GM12872 (cell line): ENCODE measurements around the gene GSK3B.

Experiments used
- CTCF ChIP-seq: IDR thresholded peaks from 3 replicates; pipeline ENCODE4 v1.5.1; 2011; ENCODE audit warnings: low read depth, mild to moderate bottlenecking, low read length, moderate library complexity; ENCODE audit not compliant: insufficient read depth

The GSK3B gene

GRCh38 chr3:119898478-119899191 is 195.6 kb downstream of the GSK3B start:
- no peak for TF ChIP-seq CTCF

GRCh38 chr3:119894195-119894594 is 200.1 kb downstream of the GSK3B start:
- no peak for TF ChIP-seq CTCF

- TF ChIP-seq CTCF = no peak
These were observed 200.5 kb downstream of the GSK3B start for GRCh38 chr3:119893769-119894168.

- peak; percentile 66 for TF ChIP-seq CTCF
These were observed 202.1 kb downstream of the GSK3B start for GRCh38 chr3:119891944-119892721.

GRCh38 chr3:119885746-119886530 is 208.3 kb downstream of the GSK3B start:
- TF ChIP-seq CTCF = no peak

- TF ChIP-seq CTCF = no peak
These were observed 210.1 kb downstream of the GSK3B start for GRCh38 chr3:119884161-119884557.

- no peak for TF ChIP-seq CTCF
These were observed 210.6 kb downstream of the GSK3B start for GRCh38 chr3:119883461-119884160.
